ENCODE data around the gene NID2. TPM values are rescaled to one million over a fixed set of nuclear protein-coding genes. Genes with fewer than 3 reads are reported as not detected.

NID2 gene
- total and polyA plus RNA-seq, 10 of the 15 experiments (the other 5 are each of a cell fraction or from before 2014, with no cell fraction given), result 0.04 to 0.49 (median 0.23) TPM; not detected in 3

GRCh38 chr14:52015411-52016030, 53.3 kb downstream of the NID2 start:
- no peak for FAIRE-seq
- no peak overlapping the region for H3K27ac ChIP-seq (ENCODE audit: control insufficient read depth, insufficient read depth)

More at GRCh38 chr14:52015411-52016030, 53.3 kb downstream of the NID2 start:
- Histone ChIP-seq H3K27me3 (replicated peaks in 1 of 2; ENCODE audit: control insufficient read depth in 2 of 2, insufficient read depth in 2 of 2, low read length in 1 of 2) (no peaks in the 10 kb centered on the region), H3K4me1 (ENCODE audit: control insufficient read depth, insufficient read depth, low read length) (no peaks in the 10 kb centered on the region), H3K79me2 (ENCODE audit: control insufficient read depth, insufficient read depth, low read length) (no peaks in the 10 kb centered on the region), H4K20me1 (ENCODE audit: control insufficient read depth, insufficient read depth) (no peaks in the 10 kb centered on the region), H3K4me3 (no peak overlapping the region), H2AFZ (ENCODE audit: control insufficient read depth, low read depth, low read length) (no peak overlapping the region), H3K9me3 (replicated peaks; ENCODE audit: control insufficient read depth, insufficient read depth, low read length) (no peaks in the 10 kb centered on the region), H3K9ac (ENCODE audit: control insufficient read depth, insufficient read depth, low read length) (no peak overlapping the region), H3K36me3 (ENCODE audit: control insufficient read depth in 2 of 2, insufficient read depth in 2 of 2, low read length in 1 of 2) (peaks cover 7 to 9% of the 10 kb centered on the region in 2 experiments; a peak in 3 of 4 replicates), H3K4me2 (ENCODE audit: control insufficient read depth, insufficient read depth) (no peak overlapping the region)
- 86% methylated on average over 8 of the region's 8 CpGs for WGBS (ENCODE audit: insufficient coverage, insufficient replicate concordance, low lambda C conversion rate, missing lambda C conversion rate)
- in situ Hi-C loops (cut with MboI), result no loop called here
- DNase-seq (ENCODE audit: low read depth, low spot score), result no peak
- TF ChIP-seq CTCF (IDR thresholded peaks at IDR 0.05 in 2 of 3, conservative IDR thresholded peaks at IDR 0.05 in 1 of 3; ENCODE audit: control insufficient read depth in 2 of 3, extremely low read depth in 1 of 3, insufficient read depth in 1 of 3, low read depth in 3 of 3, low read length in 3 of 3), result peak; percentile 8 to 29 (median 21); a peak in 3 of 6 replicates
- no peak for TF ChIP-seq JUND (IDR thresholded peaks at IDR 0.05; ENCODE audit: low read depth, low read length)
- TF ChIP-seq SMAD5 (IDR thresholded peaks at IDR 0.05; ENCODE audit: low read depth), result no peak
- POLR2A ChIA-PET, result no interaction called here
- peak; percentile 50 for ATAC-seq
- no TSS peak for BruUV-seq (replicated peaks)
- SMC1A ChIA-PET (ENCODE audit: uncharacterized antibody, unreplicated experiment), result interaction anchor here (1.2 kb wide), 1 partner anchor 10 kb away, joined by 3 read pairs; no protein-coding TSS in a partner anchor
- CTCF ChIA-PET, result interaction anchor here (1.1 to 2.7 kb wide), 5 partner anchors 13 to 256 kb away, joined by 3 to 20 read pairs (median 3); no protein-coding TSS in a partner anchor
- RAD21 ChIA-PET (ENCODE audit: unreplicated experiment), result no interaction called here
- intact Hi-C loops (cut with micrococcal nuclease; ENCODE audit: unreplicated experiment), result no loop called here

Measured in GM12878 (cell line).